ENCODE measurements around the gene PAX7. TPM values are rescaled to one million over a fixed set of nuclear protein-coding genes. Genes with fewer than 3 reads are reported as not detected.
"Not testable (repeated sequence)": the region's sequence is repeated elsewhere in the genome, so short reads cannot be mapped to it uniquely, and the experiment has no call there.

PAX7 gene
- total and polyA plus RNA-seq, 2 donors (not counting 3 experiments of a cell fraction or from before 2014, with no cell fraction given), result not detected

DNA sequence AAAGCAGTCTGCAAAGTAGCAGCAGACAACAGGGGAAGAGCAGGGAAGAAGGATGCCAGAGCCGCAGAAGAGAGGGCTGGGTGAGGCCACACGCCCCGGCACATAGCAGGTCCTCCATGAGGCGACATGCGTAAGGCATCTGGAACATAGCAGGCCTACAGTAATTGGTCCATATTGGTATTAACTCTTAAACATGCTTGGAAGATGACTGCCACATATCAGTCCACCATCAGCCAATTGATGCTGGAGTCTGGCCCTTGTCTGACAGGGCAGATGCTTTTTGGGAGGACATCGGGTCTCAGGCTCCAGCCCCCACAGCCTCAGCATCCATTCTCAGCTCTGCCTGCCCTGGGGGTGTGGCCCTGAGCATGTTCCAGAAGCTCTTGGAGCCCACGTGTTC is 135.1 kb downstream of the PAX7 start:
- TF ChIP-seq, protein P1, sequence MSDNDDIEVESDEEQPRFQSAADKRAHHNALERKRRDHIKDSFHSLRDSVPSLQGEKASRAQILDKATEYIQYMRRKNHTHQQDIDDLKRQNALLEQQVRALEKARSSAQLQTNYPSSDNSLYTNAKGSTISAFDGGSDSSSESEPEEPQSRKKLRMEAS (IDR thresholded peaks at IDR 0.05; ENCODE audit: insufficient read depth, insufficient read length), result no peak
- TF ChIP-seq EZH2 (IDR thresholded peaks at IDR 0.05; ENCODE audit: borderline replicate concordance, low read depth, low read length, severe bottlenecking), result no peak
- TF ChIP-seq JUN (IDR thresholded peaks at IDR 0.05; ENCODE audit: borderline replicate concordance, insufficient read depth, insufficient read length, low read depth), result no peak
- TF ChIP-seq POLR2AphosphoS5 (IDR thresholded peaks at IDR 0.05; ENCODE audit: insufficient read depth, low read depth, low read length), result no peak
- TF ChIP-seq MYC (IDR thresholded peaks at IDR 0.05; ENCODE audit: low read depth, low read length), result no peak
- no peak for TF ChIP-seq GATA2 (IDR thresholded peaks at IDR 0.05; ENCODE audit: insufficient read depth, insufficient read length, low read depth, low read length)
- no peak for TF ChIP-seq FOS (IDR thresholded peaks at IDR 0.05; ENCODE audit: borderline replicate concordance, insufficient read depth, low read length)
- CTCF ChIA-PET, result no interaction called here
- no peaks in the 10 kb centered on the region for H3K4me1 ChIP-seq (ENCODE audit: control insufficient read depth, extremely low read depth, insufficient read depth, low read length)
- no TSS peak for BruUV-seq (replicated peaks)
- H3K36me3 ChIP-seq (ENCODE audit: control insufficient read depth in 2 of 2, extremely low read depth in 1 of 2, insufficient read depth in 2 of 2, low read length in 2 of 2), result no peaks in the 10 kb centered on the region
- H4K20me1 ChIP-seq (replicated peaks; ENCODE audit: control insufficient read depth, extremely low read depth, insufficient read depth, low read length), result no peaks in the 10 kb centered on the region
- DNase-seq (ENCODE audit: low read depth, low spot score), result no peak
- H2AFZ ChIP-seq (ENCODE audit: low read depth, low read length), result no peak overlapping the region
- no peak overlapping the region for H3K27ac ChIP-seq (ENCODE audit: insufficient read depth, low read depth, low read length)
- no peaks in the 10 kb centered on the region for H3K79me2 ChIP-seq (ENCODE audit: control insufficient read depth, insufficient read depth, low read length)
- intact Hi-C loops (cut with micrococcal nuclease) (no loop called here), dilution Hi-C loops (cut with MboI; ENCODE audit: extremely low pct_ligation_motif_present, low sequenced_read_pairs) (no loop called here)
- no peak overlapping the region for H3K4me3 ChIP-seq (replicated peaks in 1 of 3; ENCODE audit: insufficient read depth in 1 of 3, low read depth in 1 of 3, low read length in 3 of 3)
- H3K9me3 ChIP-seq (replicated peaks; ENCODE audit: control insufficient read depth, insufficient read depth, low read length), result no peaks in the 10 kb centered on the region
- no peaks in the 10 kb centered on the region for H3K9me1 ChIP-seq (replicated peaks; ENCODE audit: control insufficient read depth, extremely low read depth, insufficient read depth, low read length)
- POLR2A ChIA-PET, result no interaction called here
- no peak overlapping the region for H3K9ac ChIP-seq (replicated peaks; ENCODE audit: extremely low read depth, insufficient read depth, low read length)
- FAIRE-seq, result no peak
- H3K27me3 ChIP-seq (ENCODE audit: control insufficient read depth in 2 of 2, insufficient read depth in 2 of 2, low read length in 2 of 2), result no peaks in the 10 kb centered on the region
- H3K4me2 ChIP-seq (ENCODE audit: insufficient read depth, low read length), result no peak overlapping the region

DNA sequence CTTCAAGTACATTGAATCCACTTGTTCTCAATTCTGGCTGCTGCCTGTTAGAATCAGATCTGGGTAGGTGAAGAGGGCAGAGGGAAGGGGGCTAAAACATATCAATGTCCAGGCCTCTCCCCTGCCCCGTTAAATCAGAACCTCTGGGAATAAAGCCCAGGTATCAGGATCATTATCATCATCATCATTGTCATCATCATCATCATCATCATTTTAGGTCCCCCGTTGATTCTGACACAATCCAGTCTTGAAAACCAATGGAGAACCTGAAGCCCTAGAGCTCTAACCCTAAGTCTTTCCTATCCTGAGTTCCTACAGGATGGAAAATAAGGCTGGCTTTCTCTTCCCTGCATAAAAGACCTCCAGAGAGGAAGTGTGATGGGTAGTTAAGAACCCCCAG is 135.7 kb downstream of the PAX7 start:
- Histone ChIP-seq H3K27ac (ENCODE audit: insufficient read depth, low read depth, low read length) (no peak overlapping the region), H3K9me1 (replicated peaks; ENCODE audit: control insufficient read depth, extremely low read depth, insufficient read depth, low read length) (no peaks in the 10 kb centered on the region), H3K27me3 (ENCODE audit: control insufficient read depth in 2 of 2, insufficient read depth in 2 of 2, low read length in 2 of 2) (no peaks in the 10 kb centered on the region), H3K9ac (replicated peaks; ENCODE audit: extremely low read depth, insufficient read depth, low read length) (no peak overlapping the region), H3K79me2 (ENCODE audit: control insufficient read depth, insufficient read depth, low read length) (no peaks in the 10 kb centered on the region), H3K4me2 (ENCODE audit: insufficient read depth, low read length) (no peak overlapping the region), H3K4me1 (ENCODE audit: control insufficient read depth, extremely low read depth, insufficient read depth, low read length) (no peaks in the 10 kb centered on the region), H4K20me1 (replicated peaks; ENCODE audit: control insufficient read depth, extremely low read depth, insufficient read depth, low read length) (no peaks in the 10 kb centered on the region), H3K4me3 (replicated peaks in 1 of 3; ENCODE audit: insufficient read depth in 1 of 3, low read depth in 1 of 3, low read length in 3 of 3) (no peak overlapping the region), H3K9me3 (replicated peaks; ENCODE audit: control insufficient read depth, insufficient read depth, low read length) (no peaks in the 10 kb centered on the region), H3K36me3 (ENCODE audit: control insufficient read depth in 2 of 2, extremely low read depth in 1 of 2, insufficient read depth in 2 of 2, low read length in 2 of 2) (no peaks in the 10 kb centered on the region), H2AFZ (ENCODE audit: low read depth, low read length) (no peak overlapping the region)
- TF ChIP-seq, protein P2, sequence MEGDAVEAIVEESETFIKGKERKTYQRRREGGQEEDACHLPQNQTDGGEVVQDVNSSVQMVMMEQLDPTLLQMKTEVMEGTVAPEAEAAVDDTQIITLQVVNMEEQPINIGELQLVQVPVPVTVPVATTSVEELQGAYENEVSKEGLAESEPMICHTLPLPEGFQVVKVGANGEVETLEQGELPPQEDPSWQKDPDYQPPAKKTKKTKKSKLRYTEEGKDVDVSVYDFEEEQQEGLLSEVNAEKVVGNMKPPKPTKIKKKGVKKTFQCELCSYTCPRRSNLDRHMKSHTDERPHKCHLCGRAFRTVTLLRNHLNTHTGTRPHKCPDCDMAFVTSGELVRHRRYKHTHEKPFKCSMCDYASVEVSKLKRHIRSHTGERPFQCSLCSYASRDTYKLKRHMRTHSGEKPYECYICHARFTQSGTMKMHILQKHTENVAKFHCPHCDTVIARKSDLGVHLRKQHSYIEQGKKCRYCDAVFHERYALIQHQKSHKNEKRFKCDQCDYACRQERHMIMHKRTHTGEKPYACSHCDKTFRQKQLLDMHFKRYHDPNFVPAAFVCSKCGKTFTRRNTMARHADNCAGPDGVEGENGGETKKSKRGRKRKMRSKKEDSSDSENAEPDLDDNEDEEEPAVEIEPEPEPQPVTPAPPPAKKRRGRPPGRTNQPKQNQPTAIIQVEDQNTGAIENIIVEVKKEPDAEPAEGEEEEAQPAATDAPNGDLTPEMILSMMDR (IDR thresholded peaks at IDR 0.05; ENCODE audit: extremely low read depth in 1 of 2, insufficient read depth in 1 of 2, low read depth in 1 of 2, low read length in 2 of 2), result no peak
- TF ChIP-seq POLR2A (IDR thresholded peaks at IDR 0.05; ENCODE audit: low read depth, low read length), result no peak
- ChIA-PET CTCF (no interaction called here), POLR2A (no interaction called here)
- intact Hi-C loops (cut with micrococcal nuclease), result no loop called here
- BruUV-seq (replicated peaks), result no TSS peak
- no peak for FAIRE-seq
- DNase-seq (ENCODE audit: low read depth, low spot score), result no peak
- dilution Hi-C loops (cut with MboI; ENCODE audit: extremely low pct_ligation_motif_present, low sequenced_read_pairs), result no loop called here

DNA sequence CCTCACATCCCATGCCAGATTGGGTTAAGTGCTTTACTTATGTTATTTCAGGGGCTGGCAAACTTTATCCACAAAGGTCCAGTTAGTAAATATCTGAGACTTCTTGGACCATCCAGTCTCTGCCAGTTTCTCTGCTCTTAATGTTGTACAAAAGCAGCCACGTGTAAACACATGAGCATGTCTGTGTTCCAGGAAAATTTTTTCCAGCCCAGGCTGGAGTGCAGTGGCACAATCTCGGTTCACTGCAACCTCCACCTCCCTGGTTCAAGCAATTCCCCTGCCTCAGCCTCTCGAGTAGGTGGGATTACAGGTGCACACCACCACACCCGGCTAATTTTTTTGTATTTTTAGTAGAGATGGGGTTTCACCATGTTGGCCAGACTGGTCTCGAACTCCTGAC is 136.9 kb downstream of the PAX7 start:
- CTCF ChIA-PET; POLR2A ChIA-PET; BruUV-seq (replicated peaks): not testable (repeated sequence)

More for the DNA sequence above, 136.9 kb downstream of the PAX7 start:
- H3K4me1 ChIP-seq (ENCODE audit: control insufficient read depth, extremely low read depth, insufficient read depth, low read length); H3K27me3 ChIP-seq (ENCODE audit: control insufficient read depth in 2 of 2, insufficient read depth in 2 of 2, low read length in 2 of 2); H3K36me3 ChIP-seq (ENCODE audit: control insufficient read depth in 2 of 2, extremely low read depth in 1 of 2, insufficient read depth in 2 of 2, low read length in 2 of 2); H3K9me1 ChIP-seq (replicated peaks; ENCODE audit: control insufficient read depth, extremely low read depth, insufficient read depth, low read length); H3K4me2 ChIP-seq (ENCODE audit: insufficient read depth, low read length); H2AFZ ChIP-seq (ENCODE audit: low read depth, low read length); DNase-seq (ENCODE audit: low read depth, low spot score); dilution Hi-C loops (cut with MboI; ENCODE audit: extremely low pct_ligation_motif_present, low sequenced_read_pairs); FAIRE-seq; H3K79me2 ChIP-seq (ENCODE audit: control insufficient read depth, insufficient read depth, low read length); H3K4me3 ChIP-seq (replicated peaks in 1 of 3; ENCODE audit: insufficient read depth in 1 of 3, low read depth in 1 of 3, low read length in 3 of 3); H3K9me3 ChIP-seq (replicated peaks; ENCODE audit: control insufficient read depth, insufficient read depth, low read length); intact Hi-C loops (cut with micrococcal nuclease); H4K20me1 ChIP-seq (replicated peaks; ENCODE audit: control insufficient read depth, extremely low read depth, insufficient read depth, low read length); H3K9ac ChIP-seq (replicated peaks; ENCODE audit: extremely low read depth, insufficient read depth, low read length); H3K27ac ChIP-seq (ENCODE audit: insufficient read depth, low read depth, low read length): not testable (repeated sequence)
